HG02642 (cell line): ENCODE measurements around the gene ACOT6.
"Not testable (repeated sequence)": the region's sequence is repeated elsewhere in the genome, so short reads cannot be mapped to it uniquely, and the experiment has no call there.

Source experiments
- ATAC-seq: cut with Tn5 transposase; IDR thresholded peaks from one replicate; pipeline ENCODE4 v1.9.1; 2021; ENCODE audit warnings: mild to moderate bottlenecking; ENCODE audit not compliant: unreplicated experiment, poor library complexity

The ACOT6 gene

GRCh38 chr14:73644531-73645247, 32.4 kb downstream of the ACOT6 start, which contains the start of gene DNAL1:
Gene DNAL1, plus strand, starts transcription at chr14:73644986. Its CDS starts 54 bp downstream, at chr14:73645040.
- ATAC-seq, result peak; percentile 98

DNA sequence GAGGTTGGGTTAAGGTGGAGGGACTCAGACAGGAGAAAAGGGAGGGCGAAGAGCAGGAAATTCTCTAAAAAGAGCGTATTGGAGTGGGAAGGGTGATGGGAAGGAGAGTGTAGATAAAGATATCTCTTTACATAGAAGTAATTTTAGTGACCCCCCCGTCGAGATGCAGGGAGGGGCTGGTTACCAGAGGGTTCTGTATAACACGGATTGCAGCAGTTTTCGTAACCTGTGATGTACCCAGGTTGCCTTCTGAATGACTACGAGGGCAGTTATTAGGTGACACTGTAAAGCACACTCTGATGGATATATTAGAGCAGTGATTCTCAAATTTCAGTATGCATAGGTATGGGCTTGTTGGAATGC, 32.9 kb downstream of the ACOT6 start:
- no peak for ATAC-seq

DNA sequence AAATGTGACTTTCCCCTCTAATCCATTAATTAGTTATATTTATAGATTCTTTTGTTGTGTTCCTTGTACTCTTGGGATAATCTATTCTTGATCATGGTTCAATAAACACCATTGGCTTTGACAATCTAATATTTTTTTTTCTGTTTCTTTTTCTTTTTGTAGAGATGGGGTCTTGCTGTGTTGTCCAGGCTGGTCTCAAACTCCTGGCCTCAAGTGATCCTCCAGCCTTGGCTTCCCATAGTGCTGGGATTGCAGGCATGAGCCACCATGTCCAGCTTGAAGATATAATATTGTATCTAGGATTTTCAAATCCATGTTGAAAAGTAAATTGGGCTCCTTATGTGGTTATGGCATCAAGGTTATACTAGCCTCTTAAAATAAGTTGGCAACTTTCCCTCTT, 38.7 kb downstream of the ACOT6 start:
- no peak for ATAC-seq

- no peak for ATAC-seq
These were observed 43.5 kb downstream of the ACOT6 start for GRCh38 chr14:73655851-73656250.

- ATAC-seq, result not testable (repeated sequence)
These were observed 46.9 kb downstream of the ACOT6 start for GRCh38 chr14:73659202-73659601.

DNA sequence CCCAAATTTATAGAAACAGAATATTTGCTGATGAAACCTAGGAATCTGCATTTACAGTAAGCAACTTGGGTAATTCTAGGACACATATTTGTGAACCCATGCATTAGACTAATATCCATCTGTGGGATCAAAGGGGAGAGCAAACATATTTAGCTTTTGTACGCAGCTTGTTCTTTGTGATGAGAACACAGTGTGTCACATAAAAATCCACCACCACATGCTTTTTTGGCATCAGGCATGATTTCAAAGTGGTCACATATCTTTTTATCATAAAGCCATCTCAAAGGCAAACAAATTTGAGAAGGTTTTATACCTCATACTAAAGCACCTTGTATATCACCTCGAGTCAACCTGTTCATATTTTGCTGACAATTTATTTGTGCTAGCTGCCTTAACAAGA, 48.2 kb downstream of the ACOT6 start:
- no peak for ATAC-seq

GRCh38 chr14:73661872-73662271, 49.6 kb downstream of the ACOT6 start:
- ATAC-seq, result no peak

- ATAC-seq, result no peak
These were observed 50.2 kb downstream of the ACOT6 start for GRCh38 chr14:73662487-73662943.

DNA sequence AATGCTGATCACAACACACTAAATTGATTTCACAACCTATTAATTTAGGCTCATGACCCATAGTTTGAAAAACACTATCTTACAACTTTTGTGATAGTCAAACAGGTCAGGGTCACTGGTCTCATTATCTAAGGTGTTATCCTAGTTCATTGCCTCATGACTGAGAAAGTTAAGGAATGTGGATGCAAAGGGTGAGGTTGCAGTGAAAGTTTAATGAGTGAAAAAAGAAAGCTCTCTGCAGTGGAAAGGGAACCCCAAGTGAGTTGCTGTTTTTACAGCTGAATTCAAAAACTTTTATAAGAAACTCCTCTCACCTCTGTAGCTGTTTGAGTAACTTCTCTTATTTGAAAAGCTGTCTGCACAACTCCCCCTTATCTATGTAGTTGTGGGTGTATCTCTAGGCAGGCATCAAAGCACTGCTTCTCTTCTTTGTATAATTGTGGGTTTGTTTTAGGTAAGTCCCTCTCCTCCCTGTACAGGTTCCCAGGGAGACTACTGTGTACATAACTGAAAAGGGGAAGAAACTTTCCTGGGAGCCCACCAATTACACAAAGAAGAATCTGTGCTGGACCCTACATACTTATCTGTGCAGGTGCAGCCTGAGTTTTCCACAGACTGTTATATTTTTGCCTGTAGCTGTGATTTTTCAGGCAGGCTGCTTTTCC, 51.4 kb downstream of the ACOT6 start:
- ATAC-seq, result no peak

DNA sequence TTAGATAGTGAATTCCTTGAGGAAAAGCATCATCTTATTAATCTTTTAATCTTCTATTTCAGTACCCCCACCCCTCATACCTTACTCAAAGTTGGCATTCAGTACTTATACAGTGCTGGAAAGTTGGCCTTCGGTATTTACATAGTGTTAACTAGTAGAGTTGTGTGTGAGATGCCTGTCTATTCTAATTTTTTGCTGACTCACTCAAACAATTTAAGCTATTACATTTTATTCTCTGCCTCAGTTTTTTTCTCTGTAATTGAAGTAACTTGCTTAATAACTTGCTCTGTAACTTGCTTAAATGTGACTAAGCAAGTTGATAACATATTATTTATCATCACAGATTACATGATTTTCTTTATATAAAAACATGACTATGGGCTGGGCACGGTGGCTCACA, 52.8 kb downstream of the ACOT6 start:
- no peak for ATAC-seq

- no peak for ATAC-seq
These were observed 54.3 kb downstream of the ACOT6 start for GRCh38 chr14:73666583-73666982.

GRCh38 chr14:73667854-73668253, 55.5 kb downstream of the ACOT6 start:
- ATAC-seq, result no peak
